ENCODE data around the gene ATP13A1. TPM values are rescaled to one million over a fixed set of nuclear protein-coding genes. Genes with fewer than 3 reads are reported as not detected.

The ATP13A1 gene
- total RNA-seq, 1 donor from 2014 or later: 114 TPM

- peaks cover 0 to 88% of the 10 kb centered on the region in 2 donors for H3K36me3 ChIP-seq
- H3K9me3 ChIP-seq: no peaks in the 10 kb centered on the region
- no peak for DNase-seq (ENCODE audit: extremely low spot score in 2 of 2)
- no peaks in the 10 kb centered on the region for H3K4me1 ChIP-seq
- H3K27me3 ChIP-seq: no peaks in the 10 kb centered on the region
- no peak overlapping the region for H3K4me3 ChIP-seq
- intact Hi-C loops (cut with DNase I): no loop called here
- H3K27ac ChIP-seq: no peak overlapping the region
- no peak for TF ChIP-seq POLR2A (IDR thresholded peaks at IDR 0.05)
- no peak for TF ChIP-seq CTCF (IDR thresholded peaks at IDR 0.05)
- TF ChIP-seq POLR2AphosphoS5 (IDR thresholded peaks at IDR 0.05; ENCODE audit: insufficient read depth in 1 of 2, low read depth in 1 of 2): no peak
Observed at GRCh38 chr19:19652482-19653295, 10.8 kb downstream of the ATP13A1 start.

GRCh38 chr19:19651076-19651475 is 12.4 kb downstream of the ATP13A1 start:
- Histone ChIP-seq H3K4me1 (no peaks in the 10 kb centered on the region), H3K4me3 (no peak overlapping the region), H3K36me3 (peaks cover 0 to 88% of the 10 kb centered on the region in 2 donors), H3K27ac (no peak overlapping the region), H3K9me3 (no peaks in the 10 kb centered on the region), H3K27me3 (no peaks in the 10 kb centered on the region)
- no peak for DNase-seq (ENCODE audit: extremely low spot score in 2 of 2)
- TF ChIP-seq POLR2AphosphoS5 (IDR thresholded peaks at IDR 0.05; ENCODE audit: insufficient read depth in 1 of 2, low read depth in 1 of 2): no peak
- TF ChIP-seq POLR2A (IDR thresholded peaks at IDR 0.05): no peak
- TF ChIP-seq CTCF (IDR thresholded peaks at IDR 0.05): no peak
- intact Hi-C loops (cut with DNase I): no loop called here

GRCh38 chr19:19650331-19650730 is 13.1 kb downstream of the ATP13A1 start:
- Histone ChIP-seq H3K36me3 (peaks cover 0 to 86% of the 10 kb centered on the region in 2 donors), H3K27ac (no peak overlapping the region), H3K27me3 (no peaks in the 10 kb centered on the region), H3K4me1 (no peaks in the 10 kb centered on the region), H3K4me3 (no peak overlapping the region), H3K9me3 (no peaks in the 10 kb centered on the region)
- no peak for TF ChIP-seq POLR2A (IDR thresholded peaks at IDR 0.05)
- TF ChIP-seq POLR2AphosphoS5 (IDR thresholded peaks at IDR 0.05; ENCODE audit: insufficient read depth in 1 of 2, low read depth in 1 of 2): no peak
- no peak for TF ChIP-seq CTCF (IDR thresholded peaks at IDR 0.05)
- no peak for DNase-seq (ENCODE audit: extremely low spot score in 2 of 2)
- intact Hi-C loops (cut with DNase I): no loop called here

- Histone ChIP-seq H3K4me3 (no peak overlapping the region), H3K27me3 (no peaks in the 10 kb centered on the region), H3K9me3 (no peaks in the 10 kb centered on the region), H3K36me3 (peaks cover 0 to 86% of the 10 kb centered on the region in 2 donors), H3K4me1 (no peaks in the 10 kb centered on the region), H3K27ac (no peak overlapping the region)
- TF ChIP-seq POLR2A (IDR thresholded peaks at IDR 0.05) (no peak), CTCF (IDR thresholded peaks at IDR 0.05) (no peak), POLR2AphosphoS5 (IDR thresholded peaks at IDR 0.05; ENCODE audit: insufficient read depth in 1 of 2, low read depth in 1 of 2) (no peak)
- no peak for DNase-seq (ENCODE audit: extremely low spot score in 2 of 2)
- intact Hi-C loops (cut with DNase I): no loop called here
Observed at GRCh38 chr19:19649580-19649995, 13.9 kb downstream of the ATP13A1 start.

GRCh38 chr19:19649155-19649554 is 14.3 kb downstream of the ATP13A1 start:
- no peaks in the 10 kb centered on the region for H3K27me3 ChIP-seq
- no peaks in the 10 kb centered on the region for H3K9me3 ChIP-seq
- no peak overlapping the region for H3K4me3 ChIP-seq
- H3K36me3 ChIP-seq: peaks cover 0 to 82% of the 10 kb centered on the region in 2 donors
- no peak overlapping the region for H3K27ac ChIP-seq
- DNase-seq (ENCODE audit: extremely low spot score in 2 of 2): no peak
- H3K4me1 ChIP-seq: no peaks in the 10 kb centered on the region
- TF ChIP-seq POLR2A (IDR thresholded peaks at IDR 0.05) (no peak), CTCF (IDR thresholded peaks at IDR 0.05) (no peak), POLR2AphosphoS5 (IDR thresholded peaks at IDR 0.05; ENCODE audit: insufficient read depth in 1 of 2, low read depth in 1 of 2) (no peak)
- intact Hi-C loops (cut with DNase I): no loop called here

Data from vagina (tissue), 2 donors.